WI38 (cell line): Measurements from ENCODE around the gene AP1G2.
"Not testable (repeated sequence)": the region's sequence is repeated elsewhere in the genome, so short reads cannot be mapped to it uniquely, and the experiment has no call there.

Source experiments
- H3K4me3 ChIP-seq: 2 replicates; pipeline ENCODE4 v1.5.1; 2011; ENCODE audit warnings: low read depth, mild to moderate bottlenecking, control low read depth, low read length
- TF ChIP-seq, protein P1 (sequence below): IDR thresholded peaks from 2 replicates; pipeline ENCODE4 v1.5.1; 2012; ENCODE audit warnings: low read depth, mild to moderate bottlenecking, control low read depth, low read length

The AP1G2 gene

GRCh38 chr14:23590198-23590597 lies 22.6 kb upstream of the AP1G2 start:
- TF ChIP-seq, protein P1, sequence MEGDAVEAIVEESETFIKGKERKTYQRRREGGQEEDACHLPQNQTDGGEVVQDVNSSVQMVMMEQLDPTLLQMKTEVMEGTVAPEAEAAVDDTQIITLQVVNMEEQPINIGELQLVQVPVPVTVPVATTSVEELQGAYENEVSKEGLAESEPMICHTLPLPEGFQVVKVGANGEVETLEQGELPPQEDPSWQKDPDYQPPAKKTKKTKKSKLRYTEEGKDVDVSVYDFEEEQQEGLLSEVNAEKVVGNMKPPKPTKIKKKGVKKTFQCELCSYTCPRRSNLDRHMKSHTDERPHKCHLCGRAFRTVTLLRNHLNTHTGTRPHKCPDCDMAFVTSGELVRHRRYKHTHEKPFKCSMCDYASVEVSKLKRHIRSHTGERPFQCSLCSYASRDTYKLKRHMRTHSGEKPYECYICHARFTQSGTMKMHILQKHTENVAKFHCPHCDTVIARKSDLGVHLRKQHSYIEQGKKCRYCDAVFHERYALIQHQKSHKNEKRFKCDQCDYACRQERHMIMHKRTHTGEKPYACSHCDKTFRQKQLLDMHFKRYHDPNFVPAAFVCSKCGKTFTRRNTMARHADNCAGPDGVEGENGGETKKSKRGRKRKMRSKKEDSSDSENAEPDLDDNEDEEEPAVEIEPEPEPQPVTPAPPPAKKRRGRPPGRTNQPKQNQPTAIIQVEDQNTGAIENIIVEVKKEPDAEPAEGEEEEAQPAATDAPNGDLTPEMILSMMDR, result no peak
- H3K4me3 ChIP-seq, result no peak overlapping the region

GRCh38 chr14:23589606-23590005 lies 22.0 kb upstream of the AP1G2 start:
- H3K4me3 ChIP-seq, result no peak overlapping the region
- TF ChIP-seq, protein P1, result no peak

DNA sequence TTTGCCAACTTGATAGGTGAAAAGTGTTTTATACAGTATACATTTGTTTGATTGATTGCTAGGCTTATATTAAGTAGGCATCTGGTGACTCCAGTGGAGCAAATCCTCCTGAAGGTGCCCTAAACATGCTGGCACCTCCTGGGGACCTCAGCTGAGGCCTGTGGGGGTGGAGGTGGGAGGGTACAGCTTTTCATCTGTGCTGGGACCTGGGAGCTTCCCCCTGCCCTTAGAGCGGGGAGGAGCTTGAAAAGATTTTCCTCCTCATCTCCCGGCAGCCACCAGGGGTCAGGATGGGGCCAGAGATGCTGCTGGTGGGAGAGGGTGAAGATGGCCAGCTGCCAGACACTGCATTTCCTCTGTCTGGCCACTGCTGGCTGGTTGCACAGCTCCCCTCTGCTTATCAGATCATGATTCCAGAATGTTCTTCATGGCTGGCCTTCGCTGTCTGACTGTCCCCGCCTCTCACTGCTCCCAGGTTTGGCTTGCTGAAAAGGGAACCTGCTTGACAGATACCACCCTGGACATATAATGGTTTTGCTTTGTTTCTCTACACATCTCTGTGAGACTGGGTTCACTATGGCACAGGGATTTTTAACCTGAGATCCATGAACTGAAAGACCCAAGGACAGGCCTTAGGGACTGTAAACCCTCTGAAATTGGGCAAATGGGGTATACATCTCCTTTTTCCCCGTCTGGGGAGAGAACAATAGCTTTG lies 21.4 kb upstream of the AP1G2 start:
- TF ChIP-seq, protein P1, result peak; percentile 73
- no peak overlapping the region for H3K4me3 ChIP-seq

DNA sequence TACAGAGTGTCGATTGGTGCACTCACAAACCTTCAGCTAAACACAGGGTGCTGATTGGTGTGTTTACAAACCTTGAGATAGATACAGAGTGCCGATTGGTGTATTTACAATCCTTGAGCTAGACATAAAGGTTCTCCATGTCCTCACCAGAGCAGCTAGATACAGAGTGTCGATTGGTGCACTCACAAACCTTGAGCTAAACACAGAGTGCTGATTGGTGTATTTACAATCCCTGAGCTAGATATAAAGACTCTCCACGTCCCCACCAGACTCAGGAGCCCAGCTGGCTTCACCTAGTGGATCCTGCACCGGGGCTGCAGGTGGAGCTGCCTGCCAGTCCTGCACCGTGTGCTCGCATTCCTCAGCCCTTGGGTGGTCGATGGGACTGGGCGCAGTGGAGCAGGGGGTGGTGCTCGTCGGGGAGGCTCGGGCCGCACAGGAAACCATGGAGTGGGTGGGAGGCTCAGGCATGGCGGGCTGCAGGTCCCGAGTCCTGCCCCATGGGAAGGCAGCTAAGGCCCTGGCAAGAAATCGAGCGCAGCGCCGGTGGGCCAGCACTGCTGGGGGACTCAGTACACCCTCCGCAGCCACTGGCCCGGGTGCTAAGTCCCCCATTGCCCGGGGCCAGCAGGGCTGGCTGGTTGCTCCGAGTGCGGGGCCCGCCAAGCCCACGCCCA lies 17.1 kb upstream of the AP1G2 start:
- H3K4me3 ChIP-seq, result not testable (repeated sequence)

GRCh38 chr14:23583761-23584526 lies 16.4 kb upstream of the AP1G2 start:
- H3K4me3 ChIP-seq, result not testable (repeated sequence)

- TF ChIP-seq, protein P1, result no peak
- H3K4me3 ChIP-seq, result no peak overlapping the region
Measured at GRCh38 chr14:23582906-23583760, 15.5 kb upstream of the AP1G2 start.

DNA sequence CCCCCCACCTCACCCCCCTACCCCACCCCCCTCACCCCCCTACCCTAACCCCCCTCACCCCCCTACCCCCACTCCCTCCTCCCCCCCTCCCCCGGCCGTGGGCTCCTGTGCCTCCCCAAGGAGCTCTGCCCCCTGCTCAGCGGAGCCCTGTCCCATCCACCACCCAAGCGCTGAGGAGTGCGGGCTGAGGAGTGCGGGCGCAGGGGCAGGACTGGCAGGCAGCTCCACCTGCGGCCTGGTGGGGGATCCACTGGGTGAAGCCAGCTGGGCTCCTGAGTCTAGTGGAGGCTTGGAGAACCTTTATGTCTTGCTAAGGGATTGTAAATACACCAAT lies 13.3 kb upstream of the AP1G2 start:
- TF ChIP-seq, protein P1, result no peak

More for the DNA sequence above, 13.3 kb upstream of the AP1G2 start:
- no peak overlapping the region for H3K4me3 ChIP-seq
